Panc1 (cell line): ENCODE data around the gene LIN28B. TPM values are rescaled to one million over a fixed set of nuclear protein-coding genes. Genes with fewer than 3 reads are reported as not detected.

Source experiments
- ATAC-seq: fragments of 200-7000 bp; cut with Tn5 transposase; 2 replicates; pipeline ENCODE4 v1.9.1; 2020; ENCODE audit warnings: mild to moderate bottlenecking, moderate library complexity
- BruUV-seq: library from RNA; stranded (reverse); fragments of 400-500 nt; replicated peaks from 2 replicates; lab custom pipeline; 2021; lab: Mats Ljungman, UMichigan
- CTCF ChIA-PET: fragments of 300-600 bp; sonication (Branson Sonifier 250); formaldehyde crosslinking; loops from one replicate; lab custom pipeline; 2022; ENCODE audit warnings: antibody characterized with exemption; lab: Charles Lee
- POLR2A ChIA-PET: fragments of 300-600 bp; sonication (Branson Sonifier 250); formaldehyde crosslinking; loops from one replicate; lab custom pipeline; 2022; ENCODE audit warnings: antibody characterized with exemption; lab: Charles Lee
- DNase-seq: peaks from one replicate; pipeline ENCODE4 v3.0.0-alpha.2; 2010; ENCODE audit warnings: low read depth, low spot score
- H3K27ac ChIP-seq: 2 replicates; pipeline ENCODE4 v1.5.1; 2011; ENCODE audit warnings: mild to moderate bottlenecking, low read length, inconsistent platforms
- H3K27me3 ChIP-seq: fragments of 200-500 bp; sonication (Bioruptor generic); 2 replicates; pipeline ENCODE4 v1.6.0; 2014; ENCODE audit warnings: low read length, inconsistent platforms; ENCODE audit not compliant: control insufficient read depth, insufficient read depth
- H3K36me3 ChIP-seq: fragments of 200-500 bp; sonication (Bioruptor generic); 2 replicates; pipeline ENCODE4 v1.5.1; 2014; ENCODE audit warnings: inconsistent platforms, mild to moderate bottlenecking, low read length, moderate library complexity; ENCODE audit not compliant: control insufficient read depth, insufficient read depth
- H3K4me1 ChIP-seq: 2 replicates; pipeline ENCODE4 v1.5.1; 2011; ENCODE audit warnings: inconsistent platforms, mild to moderate bottlenecking, low read length, moderate library complexity; ENCODE audit not compliant: control insufficient read depth, insufficient read depth
- H3K4me3 ChIP-seq, 2 experiments: 2 replicates each; pipeline ENCODE4 v1.5.1; 2011 to 2012; ENCODE audit warnings: low read depth in 2 of 2, low read length in 2 of 2, mild to moderate bottlenecking in 2 of 2, inconsistent platforms in 1 of 2, moderate library complexity in 1 of 2
- H3K9me3 ChIP-seq: fragments of 200-500 bp; sonication (Bioruptor generic); 2 replicates; pipeline ENCODE4 v1.5.1; 2014; ENCODE audit warnings: low read depth, mild to moderate bottlenecking, inconsistent platforms, low read length, moderate library complexity; ENCODE audit not compliant: control insufficient read depth, insufficient read depth
- CTCF ChIP-seq: fragments of 450-650 bp; IDR thresholded peaks from 2 replicates; pipeline ENCODE4 v1.5.1; 2017; ENCODE audit warnings: mild to moderate bottlenecking
- POLR2AphosphoS5 ChIP-seq: IDR thresholded peaks from 2 replicates; pipeline ENCODE4 v1.6.1; 2012; ENCODE audit warnings: mild to moderate bottlenecking, low read depth, low read length, moderate library complexity
- REST ChIP-seq, 2 experiments: IDR thresholded peaks; 2 replicates each; pipeline ENCODE4 v1.6.1; 2011 to 2012; ENCODE audit warnings: low read depth in 2 of 2, control low read depth in 1 of 2, low read length in 1 of 2, mild to moderate bottlenecking in 1 of 2, moderate library complexity in 1 of 2; ENCODE audit not compliant: insufficient read depth in 1 of 2
- SIN3A ChIP-seq: IDR thresholded peaks from 2 replicates; pipeline ENCODE4 v1.6.1; 2012; ENCODE audit warnings: low read depth, mild to moderate bottlenecking, low read length, moderate library complexity, borderline replicate concordance; ENCODE audit not compliant: insufficient read depth
- TCF7L2 ChIP-seq: IDR thresholded peaks from 2 replicates; pipeline ENCODE4 v1.6.1; 2011; ENCODE audit warnings: mild to moderate bottlenecking, low read depth, low read length, inconsistent platforms
- in situ Hi-C: cut with HindIII; loops from 2 replicates; pipeline ENCODE4 v1.10.0; 2016; ENCODE audit warnings: low sequenced_read_pairs, low pct_unique_long_range_greater_than_20kb
- intact Hi-C: fragments of 100-400 bp; cut with micrococcal nuclease; formaldehyde crosslinking; loops from one replicate; pipeline ENCODE4 v1.10.0; 2022; ENCODE audit not compliant: unreplicated experiment
- total RNA-seq: library from RNA; stranded (reverse); gene quantifications from one replicate; pipeline ENCODE4 v1.2.1, GENCODE V29; 2021; ENCODE audit not compliant: unreplicated experiment

Gene LIN28B
- total RNA-seq, 1 experiment from 2014 or later = 5.8 TPM

- Histone ChIP-seq H3K27me3 (no peaks in the 10 kb centered on the region), H3K36me3 (no peaks in the 10 kb centered on the region), H3K27ac (no peak overlapping the region), H3K9me3 (no peaks in the 10 kb centered on the region), H3K4me1 (no peaks in the 10 kb centered on the region), H3K4me3 (no peak overlapping the region)
- BruUV-seq = no TSS peak
- no peak for DNase-seq
- no peak for ATAC-seq
- intact Hi-C loops = no loop called here
- TF ChIP-seq CTCF = no peak
- TF ChIP-seq POLR2AphosphoS5 = no peak
- no peak for TF ChIP-seq SIN3A
- no peak for TF ChIP-seq REST (IDR thresholded peaks at IDR 0.05; ENCODE audit: insufficient read depth in 1 of 2, low read depth in 2 of 2, low read length in 1 of 2)
- TF ChIP-seq TCF7L2 = no peak
- in situ Hi-C loops = no loop called here
- ChIA-PET POLR2A (interaction anchor here (0.5 to 0.6 kb wide), 2 partner anchors 251 to 600 kb away, joined by 3 to 4 read pairs; no protein-coding TSS in a partner anchor), CTCF (no interaction called here)
Observed at GRCh38 chr6:105042648-105043047, 85.7 kb downstream of the LIN28B start.

GRCh38 chr6:105043979-105044378 is 87.1 kb downstream of the LIN28B start:
- H3K4me3 ChIP-seq = no peak overlapping the region
- in situ Hi-C loops = no loop called here
- ATAC-seq = no peak
- ChIA-PET CTCF (no interaction called here), POLR2A (no interaction called here)
- no peak for DNase-seq
- no peaks in the 10 kb centered on the region for H3K27me3 ChIP-seq
- H3K4me1 ChIP-seq = no peaks in the 10 kb centered on the region
- H3K9me3 ChIP-seq = no peaks in the 10 kb centered on the region
- no peak overlapping the region for H3K27ac ChIP-seq
- no peaks in the 10 kb centered on the region for H3K36me3 ChIP-seq
- intact Hi-C loops = no loop called here
- no peak for TF ChIP-seq SIN3A
- no peak for TF ChIP-seq TCF7L2
- no peak for TF ChIP-seq CTCF
- no peak for TF ChIP-seq REST (IDR thresholded peaks at IDR 0.05; ENCODE audit: insufficient read depth in 1 of 2, low read depth in 2 of 2, low read length in 1 of 2)
- no peak for TF ChIP-seq POLR2AphosphoS5
- no TSS peak for BruUV-seq
